Left lung (tissue), 10 donors: ENCODE measurements around the gene FOXRED2. TPM values are rescaled to one million over a fixed set of nuclear protein-coding genes. Genes with fewer than 3 reads are reported as not detected.
"Not testable (repeated sequence)": the region's sequence is repeated elsewhere in the genome, so short reads cannot be mapped to it uniquely, and the experiment has no call there.

ENCODE experiments used
- ATAC-seq: fragments of 200-7000 bp; cut with Tn5 transposase; one replicate; pipeline ENCODE4 v1.9.1; 2020; ENCODE audit warnings: moderate library complexity
- DNase-seq, 4 donors: peaks; one replicate each; pipeline ENCODE4 v3.0.0-alpha.2; 2013 to 2020
- H3K27ac ChIP-seq, 2 donors: fragments of 200-600 bp; sonication (generic) in 1 of 2; one replicate each; pipeline versions ENCODE4 v1.5.0 to v1.8.0; 2020 to 2021
- H3K27me3 ChIP-seq, 2 donors: fragments of 200-600 bp; sonication (generic) in 1 of 2; one replicate each; pipeline versions ENCODE4 v1.5.0 to v1.8.0; 2020 to 2021
- H3K36me3 ChIP-seq, 2 donors: fragments of 200-600 bp; sonication (generic) in 1 of 2; one replicate each; pipeline versions ENCODE4 v1.5.0 to v1.8.0; 2020 to 2021
- H3K4me1 ChIP-seq, 2 donors: fragments of 200-600 bp; one replicate each; pipeline ENCODE4 v1.8.0; 2021
- H3K4me3 ChIP-seq, 2 donors: fragments of 200-600 bp; sonication (generic) in 1 of 2; one replicate each; pipeline versions ENCODE4 v1.5.0 to v1.8.0; 2020 to 2021; ENCODE audit warnings: mild to moderate bottlenecking in 1 of 2
- H3K9me3 ChIP-seq, 2 donors: fragments of 200-600 bp; sonication (generic) in 1 of 2; one replicate each; pipeline versions ENCODE4 v1.5.0 to v1.8.0; 2020 to 2021
- intact Hi-C, 2 donors: fragments of 100-400 bp; cut with DNase I; formaldehyde crosslinking; loops; one replicate each; pipeline versions ENCODE4 v1.11.2 to v1.14.2; 2022
- polyA plus RNA-seq, 6 donors: library from polyadenylated mRNA; unstranded; fragments of 120-200 nt; gene quantifications; one replicate each; pipeline ENCODE4 v1.2.1, GENCODE V29; 2013; ENCODE audit not compliant: insufficient read length in 6 of 6
- total RNA-seq, 2 donors: library from RNA; stranded (reverse); fragmentation: NEBNext Ultra II Directional; extraction: Animal tissue kit (Norgen Biotek cat#: 25700); gene quantifications; one replicate each; pipeline ENCODE4 v1.2.1, GENCODE V29; 2021
- TF ChIP-seq, protein P1 (sequence below), 2 donors: fragments of 200-600 bp; sonication (generic) in 1 of 2; IDR thresholded peaks; one replicate each; pipeline versions ENCODE4 v1.5.0 to v1.8.0; 2021; ENCODE audit warnings: antibody characterized with exemption in 2 of 2
- donor health status: DM: no; HTN: yes; CAD: no.
- donor health status: DM: no; HTN: no; CAD: no.

The FOXRED2 gene
- total and polyA plus RNA-seq, 8 donors = 17.2 to 25.0 (median 21.6) TPM

DNA sequence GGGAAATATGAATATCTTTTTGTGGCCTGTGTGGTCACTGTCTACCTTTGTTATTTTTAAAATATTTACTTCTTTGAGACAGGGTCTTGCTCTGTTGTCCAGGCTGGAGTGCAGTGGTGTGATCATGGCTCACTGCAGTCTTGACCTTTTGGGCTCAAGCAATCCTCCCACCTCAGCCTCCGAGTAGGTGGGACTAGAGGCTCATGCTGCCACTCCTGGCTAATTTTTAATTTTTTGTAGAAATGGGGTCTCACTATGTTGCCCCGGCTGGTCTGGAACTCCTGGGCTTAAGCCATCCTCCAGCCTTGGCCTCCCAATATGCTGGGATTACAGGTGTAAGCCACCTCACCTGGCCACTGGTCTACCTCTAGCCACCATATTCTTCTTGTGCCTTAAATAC, 25.6 kb upstream of the FOXRED2 start:
- no peak overlapping the region for H3K27ac ChIP-seq
- peaks cover 10 to 17% of the 10 kb centered on the region in 2 donors for H3K4me1 ChIP-seq
- H3K4me3 ChIP-seq = no peak overlapping the region
- intact Hi-C loops = no loop called here
- DNase-seq (no peak), ATAC-seq (no peak)
- H3K36me3 ChIP-seq = peaks cover 0 to 2% of the 10 kb centered on the region in 2 donors
- H3K27me3 ChIP-seq = peaks cover 0 to 7% of the 10 kb centered on the region in 2 donors
- H3K9me3 ChIP-seq = no peaks in the 10 kb centered on the region
- TF ChIP-seq, protein P1, sequence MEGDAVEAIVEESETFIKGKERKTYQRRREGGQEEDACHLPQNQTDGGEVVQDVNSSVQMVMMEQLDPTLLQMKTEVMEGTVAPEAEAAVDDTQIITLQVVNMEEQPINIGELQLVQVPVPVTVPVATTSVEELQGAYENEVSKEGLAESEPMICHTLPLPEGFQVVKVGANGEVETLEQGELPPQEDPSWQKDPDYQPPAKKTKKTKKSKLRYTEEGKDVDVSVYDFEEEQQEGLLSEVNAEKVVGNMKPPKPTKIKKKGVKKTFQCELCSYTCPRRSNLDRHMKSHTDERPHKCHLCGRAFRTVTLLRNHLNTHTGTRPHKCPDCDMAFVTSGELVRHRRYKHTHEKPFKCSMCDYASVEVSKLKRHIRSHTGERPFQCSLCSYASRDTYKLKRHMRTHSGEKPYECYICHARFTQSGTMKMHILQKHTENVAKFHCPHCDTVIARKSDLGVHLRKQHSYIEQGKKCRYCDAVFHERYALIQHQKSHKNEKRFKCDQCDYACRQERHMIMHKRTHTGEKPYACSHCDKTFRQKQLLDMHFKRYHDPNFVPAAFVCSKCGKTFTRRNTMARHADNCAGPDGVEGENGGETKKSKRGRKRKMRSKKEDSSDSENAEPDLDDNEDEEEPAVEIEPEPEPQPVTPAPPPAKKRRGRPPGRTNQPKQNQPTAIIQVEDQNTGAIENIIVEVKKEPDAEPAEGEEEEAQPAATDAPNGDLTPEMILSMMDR (IDR thresholded peaks at IDR 0.05) = no peak

DNA sequence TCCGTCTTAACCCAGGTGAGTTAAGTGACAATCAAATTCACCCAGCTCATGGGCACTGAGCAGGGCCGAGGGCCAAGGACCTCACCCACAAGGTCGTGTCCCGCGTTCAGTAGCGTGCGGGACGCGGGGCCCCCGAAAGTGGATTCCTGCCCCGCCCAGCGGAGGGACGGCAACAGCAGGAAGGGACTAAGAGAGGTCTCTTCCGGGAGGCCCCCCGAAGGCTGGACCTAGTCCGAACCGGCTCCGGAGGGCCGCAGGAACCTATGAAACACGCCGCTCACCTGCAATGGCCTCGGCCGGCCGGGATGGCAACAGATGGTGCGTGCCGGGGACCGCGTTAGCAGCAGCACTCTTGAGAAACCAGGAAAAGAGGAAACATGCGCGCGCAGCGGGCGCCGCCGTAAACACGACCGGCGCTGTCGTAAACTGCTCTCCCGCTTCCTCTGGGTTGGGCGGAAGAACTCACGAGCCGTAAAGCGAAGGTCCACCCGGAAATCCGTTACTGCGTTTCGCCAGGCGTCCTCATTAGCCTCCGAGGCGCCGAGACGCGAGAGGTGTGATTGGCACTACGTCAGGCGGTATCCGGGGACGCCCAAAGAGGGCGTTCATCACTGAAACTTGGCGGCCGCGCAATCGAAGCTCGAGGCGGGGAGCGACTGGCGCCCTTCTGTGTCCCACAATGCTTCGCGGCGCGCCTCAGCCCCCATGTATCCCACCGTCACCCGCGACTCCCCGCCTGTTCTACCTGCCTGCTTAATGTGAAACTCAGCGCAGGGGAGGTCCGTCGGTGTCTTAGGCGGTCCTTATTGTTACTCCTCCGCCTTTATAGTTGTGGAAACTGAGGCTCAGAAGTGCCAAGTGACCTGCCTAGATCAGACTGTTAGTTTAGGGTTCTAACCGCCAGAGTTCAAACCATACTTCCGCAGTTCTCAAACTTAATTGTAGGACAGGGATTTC, 22.2 kb upstream of the FOXRED2 start, which contains the start of gene EIF3D:
Gene EIF3D, minus strand, starts transcription at position 372 of the 957 bp plus-strand sequence. CDS start 3,045 bp downstream, outside the sequence.
- no peaks in the 10 kb centered on the region for H3K27me3 ChIP-seq
- peak; percentile 94 for ATAC-seq
- H3K4me3 ChIP-seq = peak within 1 kb of the TSS; percentile 87 to 96
- TF ChIP-seq, protein P1 (IDR thresholded peaks at IDR 0.05) = no peak
- H3K36me3 ChIP-seq = peaks cover 3 to 36% of the 10 kb centered on the region in 2 donors
- intact Hi-C loops = no loop called here
- peak; percentile 97 to 99 (median 98) for DNase-seq
- H3K27ac ChIP-seq = peak within 1 kb of the TSS; percentile 89 to 94
- H3K9me3 ChIP-seq = no peaks in the 10 kb centered on the region
- H3K4me1 ChIP-seq = peaks cover 13 to 34% of the 10 kb centered on the region in 2 donors

DNA sequence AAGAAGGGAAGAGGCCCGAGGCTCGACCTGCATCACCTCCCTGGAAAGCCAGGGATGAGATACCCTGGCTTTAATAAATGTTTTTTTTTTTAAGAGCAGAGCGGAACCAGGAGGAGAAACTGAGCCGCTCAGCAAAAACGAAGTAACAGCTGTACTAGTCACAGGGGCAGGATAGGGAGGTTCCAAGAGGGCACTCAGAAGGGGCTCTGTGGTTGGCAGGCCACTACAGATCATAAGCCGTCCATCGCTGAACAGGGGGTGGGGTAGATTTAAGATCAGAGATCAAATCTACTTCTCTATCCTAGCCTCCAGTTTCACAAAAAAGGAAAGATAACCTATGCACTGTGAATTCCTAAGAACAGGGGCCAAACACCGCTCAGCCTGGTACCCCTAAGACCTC, 21.5 kb upstream of the FOXRED2 start:
- peak overlapping the region; percentile 87 to 96 for H3K4me3 ChIP-seq
- no peaks in the 10 kb centered on the region for H3K9me3 ChIP-seq
- peaks cover 8 to 44% of the 10 kb centered on the region in 2 donors for H3K36me3 ChIP-seq
- DNase-seq = no peak
- H3K27me3 ChIP-seq = no peaks in the 10 kb centered on the region
- TF ChIP-seq, protein P1 (IDR thresholded peaks at IDR 0.05) = no peak
- intact Hi-C loops = no loop called here
- ATAC-seq = peak; percentile 3
- H3K4me1 ChIP-seq = peaks cover 13 to 34% of the 10 kb centered on the region in 2 donors
- peak overlapping the region; percentile 89 to 94 for H3K27ac ChIP-seq

DNA sequence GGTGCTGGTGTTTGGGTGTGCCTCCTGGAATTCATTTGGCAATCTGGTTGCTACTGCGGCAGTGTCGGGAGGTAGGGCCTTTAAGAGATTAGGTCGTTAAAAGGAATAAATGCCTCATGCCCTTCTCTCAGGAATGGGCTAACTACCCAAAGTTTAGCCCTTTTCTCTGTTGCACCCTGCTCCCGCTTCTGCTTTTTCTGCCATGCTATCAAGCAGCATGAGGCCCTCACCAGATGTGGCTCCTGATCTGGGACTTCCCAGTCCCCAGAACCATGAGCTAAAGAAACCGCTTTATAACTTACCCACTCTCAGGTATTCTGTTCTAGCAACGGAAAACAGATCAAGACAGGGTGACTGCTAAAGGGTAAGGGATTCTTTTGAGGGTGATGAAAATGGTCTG, 15.8 kb upstream of the FOXRED2 start:
- Histone ChIP-seq H3K9me3 (no peaks in the 10 kb centered on the region), H3K27me3 (no peaks in the 10 kb centered on the region), H3K36me3 (peaks cover 14 to 100% of the 10 kb centered on the region in 2 donors), H3K27ac (no peak overlapping the region), H3K4me3 (no peak overlapping the region), H3K4me1 (peaks cover 4 to 30% of the 10 kb centered on the region in 2 donors)
- no peak for ATAC-seq
- TF ChIP-seq, protein P1 (IDR thresholded peaks at IDR 0.05) = no peak
- intact Hi-C loops = no loop called here
- DNase-seq = no peak

DNA sequence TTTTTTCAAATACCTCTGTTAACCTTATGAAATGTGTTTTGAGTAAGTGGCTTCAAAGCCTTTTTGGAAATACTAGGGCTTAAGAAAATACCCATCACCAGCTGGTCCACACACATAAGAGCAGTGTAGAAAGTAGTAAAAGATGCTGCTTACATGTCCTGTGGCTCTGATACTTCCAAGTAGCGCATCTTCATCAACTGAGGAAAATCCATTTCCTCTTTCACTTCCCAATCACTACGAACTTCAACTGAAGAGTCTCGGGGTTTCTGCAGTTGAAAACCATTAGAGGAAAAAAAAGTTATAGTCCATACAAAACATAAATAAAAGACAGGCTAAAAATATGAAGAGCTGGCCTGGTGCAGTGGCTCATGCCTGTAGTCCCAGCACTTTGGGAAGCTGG, 13.6 kb upstream of the FOXRED2 start:
- Histone ChIP-seq H3K27ac (peak overlapping the region in 1 of 2 donors; percentile 63), H3K4me1 (peaks cover 0 to 11% of the 10 kb centered on the region in 2 donors), H3K4me3 (no peak overlapping the region), H3K36me3 (peaks cover 14 to 100% of the 10 kb centered on the region in 2 donors), H3K9me3 (no peaks in the 10 kb centered on the region), H3K27me3 (no peaks in the 10 kb centered on the region)
- ATAC-seq (no peak), DNase-seq (no peak)
- TF ChIP-seq, protein P1 (IDR thresholded peaks at IDR 0.05) = no peak
- intact Hi-C loops = no loop called here

DNA sequence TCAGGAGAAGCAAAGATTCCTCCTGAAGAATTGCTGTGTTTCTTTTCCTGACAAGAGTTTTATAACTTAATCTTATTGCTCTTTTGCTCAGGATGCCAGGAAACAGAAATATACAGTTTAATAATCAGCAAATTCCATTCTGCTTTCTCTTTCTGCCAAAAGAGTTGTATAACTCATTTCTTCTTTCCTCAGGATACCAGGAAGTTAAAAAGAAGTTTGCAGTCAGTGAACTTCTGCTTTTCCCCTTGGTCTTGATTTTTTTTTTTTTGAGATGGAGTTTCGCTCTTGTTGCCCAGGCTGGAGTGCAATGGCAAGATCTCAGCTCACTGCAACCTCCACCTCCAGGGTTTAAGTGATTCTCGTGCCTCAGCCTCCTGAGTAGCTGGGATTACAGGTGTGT, 13.1 kb upstream of the FOXRED2 start:
- peaks cover 14 to 100% of the 10 kb centered on the region in 2 donors for H3K36me3 ChIP-seq
- H3K9me3 ChIP-seq, ATAC-seq, H3K4me3 ChIP-seq, DNase-seq, H3K27me3 ChIP-seq, intact Hi-C loops: not testable (repeated sequence)
- H3K27ac ChIP-seq = peak overlapping the region in 1 of 2 donors; percentile 63
- H3K4me1 ChIP-seq = peaks cover 0 to 11% of the 10 kb centered on the region in 2 donors
